Common myeloid progenitor, CD34-positive (primary cell): Measurements from ENCODE around the gene AMBRA1.

Source experiments
- CTCF ChIA-PET: fragments of 350-600 bp; sonication (Branson Sonifier 250); formaldehyde crosslinking; loops from one replicate; lab custom pipeline; 2021; ENCODE audit warnings: antibody characterized with exemption; lab: Charles Lee
- POLR2A ChIA-PET: fragments of 350-600 bp; sonication (Branson Sonifier 250); formaldehyde crosslinking; loops from one replicate; lab custom pipeline; 2021; ENCODE audit warnings: antibody characterized with exemption; lab: Charles Lee
- DNase-seq, 3 donors: peaks; one replicate each; pipeline versions ENCODE4 v3.0.0 to v3.0.0-alpha.2; 2013
- H3K27ac ChIP-seq, 2 experiments: 1 replicate in 1 of 2; 2 replicates in 1 of 2; pipeline ENCODE4 v1.7.0; 2013; ENCODE audit warnings: inconsistent platforms in 2 of 2, low read length in 2 of 2, mild to moderate bottlenecking in 2 of 2, low read depth in 1 of 2, moderate library complexity in 1 of 2; ENCODE audit not compliant: severe bottlenecking in 2 of 2, insufficient read depth in 1 of 2, poor library complexity in 1 of 2
- H3K27me3 ChIP-seq, 5 experiments: replicated peaks in 2 of 5; 1 replicate in 3 of 5; 2 replicates in 2 of 5; pipeline versions ENCODE4 v1.6.1 to v1.7.0; 2013; ENCODE audit warnings: low read length in 4 of 5, mild to moderate bottlenecking in 2 of 5, moderate library complexity in 2 of 5, inconsistent platforms in 1 of 5; ENCODE audit not compliant: insufficient read depth in 5 of 5, control insufficient read depth in 4 of 5
- H3K36me3 ChIP-seq, 4 experiments: 1 replicate in 2 of 4; 2 replicates in 2 of 4; pipeline versions ENCODE4 v1.6.1 to v1.7.0; 2013; ENCODE audit warnings: low read length in 3 of 4, control low read depth in 1 of 4, mild to moderate bottlenecking in 1 of 4; ENCODE audit not compliant: control insufficient read depth in 4 of 4, insufficient read depth in 4 of 4
- H3K4me1 ChIP-seq, 4 experiments: 1 replicate in 3 of 4; 2 replicates in 1 of 4; pipeline versions ENCODE4 v1.6.1 to v1.7.1; 2013; ENCODE audit warnings: low read length in 3 of 4, mild to moderate bottlenecking in 3 of 4, control low read depth in 1 of 4, inconsistent platforms in 1 of 4, moderate library complexity in 1 of 4; ENCODE audit not compliant: control insufficient read depth in 4 of 4, insufficient read depth in 4 of 4; ENCODE audit errors: control extremely low read depth in 1 of 4
- H3K4me3 ChIP-seq, 7 experiments: 1 replicate in 4 of 7; 2 replicates in 3 of 7; pipeline versions ENCODE4 v1.5.1 to v1.7.0; 2013; ENCODE audit warnings: mild to moderate bottlenecking in 7 of 7, low read length in 6 of 7, moderate library complexity in 6 of 7, inconsistent platforms in 2 of 7, low read depth in 2 of 7, control low read depth in 1 of 7; ENCODE audit not compliant: insufficient read depth in 4 of 7, control insufficient read depth in 1 of 7; ENCODE audit errors: extremely low read depth in 1 of 7
- H3K9me3 ChIP-seq, 5 experiments: 1 replicate in 4 of 5; 2 replicates in 1 of 5; pipeline versions ENCODE4 v1.6.1 to v1.7.1; 2013; ENCODE audit warnings: low read length in 4 of 5, mild to moderate bottlenecking in 2 of 5, inconsistent platforms in 1 of 5, low read depth in 1 of 5, moderate library complexity in 1 of 5; ENCODE audit not compliant: control insufficient read depth in 4 of 5, insufficient read depth in 2 of 5; ENCODE audit errors: control extremely low read depth in 1 of 5
- WGBS: methylation state at CpG from one replicate; pipeline ENCODE4 v1.1.5; 2013; ENCODE audit not compliant: insufficient coverage; 5-methylcytosine and 5-hydroxymethylcytosine counted together

The AMBRA1 gene

DNA sequence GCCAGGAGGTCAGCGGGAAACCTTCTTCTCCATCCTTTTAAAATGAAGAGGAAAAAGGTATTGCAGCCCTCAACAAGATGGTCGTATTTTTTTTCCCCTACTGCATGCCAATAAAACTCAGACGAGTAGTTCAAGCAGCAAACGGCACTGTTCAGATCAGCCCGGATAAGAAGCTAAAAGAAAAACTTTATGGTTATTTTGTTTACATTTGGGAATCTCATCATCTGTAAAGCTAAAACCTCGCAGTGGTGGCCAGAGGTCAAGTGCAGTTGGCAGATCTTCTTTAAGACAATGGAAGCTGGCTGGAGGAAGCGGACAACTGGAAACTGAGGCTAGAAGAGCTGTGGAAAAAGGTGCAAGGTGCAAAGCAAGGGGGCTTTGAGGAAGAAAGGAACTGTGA lies 171.2 kb downstream of the AMBRA1 start:
- H3K4me3 ChIP-seq = no peak overlapping the region
- no peaks in the 10 kb centered on the region for H3K27me3 ChIP-seq
- no peak for DNase-seq
- no peaks in the 10 kb centered on the region for H3K4me1 ChIP-seq
- no peak overlapping the region for H3K27ac ChIP-seq
- CTCF ChIA-PET = no interaction called here
- POLR2A ChIA-PET = no interaction called here
- H3K36me3 ChIP-seq = peaks cover 3 to 24% (median 17%) of the 10 kb centered on the region in 4 experiments
- WGBS = 94% methylated on average over 3 of the region's 7 CpGs
- H3K9me3 ChIP-seq = no peaks in the 10 kb centered on the region

DNA sequence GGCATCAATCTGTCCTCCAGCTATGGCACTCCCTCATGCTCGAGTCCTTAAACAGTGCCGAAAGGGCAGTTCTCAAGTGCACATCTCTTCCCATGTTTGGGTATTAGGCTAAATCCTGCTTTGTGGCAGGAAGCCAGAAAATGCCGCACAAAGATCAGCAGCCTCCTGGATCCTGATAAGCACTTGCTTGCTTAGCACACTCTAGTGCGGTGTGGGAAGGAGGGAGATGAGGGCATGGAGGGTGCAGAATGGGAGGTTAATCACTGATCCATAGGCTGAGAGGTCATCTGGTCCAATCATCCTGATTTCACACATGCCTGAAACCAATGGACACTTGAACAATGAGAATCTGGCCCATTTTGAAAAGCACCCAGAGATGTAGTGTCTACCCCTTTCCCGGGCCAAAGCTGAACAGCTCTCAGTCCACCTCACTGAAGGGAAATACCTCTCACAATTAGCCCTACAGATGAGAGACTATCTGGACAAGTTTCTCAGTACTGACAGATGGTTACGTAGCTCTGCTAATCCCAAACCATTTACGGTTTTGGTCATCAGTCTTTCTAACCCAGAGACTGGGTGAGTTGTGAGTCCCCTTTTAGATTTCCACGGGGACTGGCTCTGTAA lies 172.5 kb downstream of the AMBRA1 start:
- WGBS = 91% methylated on average over 7 of the region's 8 CpGs
- peaks cover 4 to 31% (median 21%) of the 10 kb centered on the region in 4 experiments for H3K36me3 ChIP-seq
- ChIA-PET CTCF (no interaction called here), POLR2A (no interaction called here)
- H3K27ac ChIP-seq = no peak overlapping the region
- H3K9me3 ChIP-seq = no peaks in the 10 kb centered on the region
- no peaks in the 10 kb centered on the region for H3K27me3 ChIP-seq
- no peak overlapping the region for H3K4me3 ChIP-seq
- H3K4me1 ChIP-seq = no peaks in the 10 kb centered on the region
- no peak for DNase-seq

DNA sequence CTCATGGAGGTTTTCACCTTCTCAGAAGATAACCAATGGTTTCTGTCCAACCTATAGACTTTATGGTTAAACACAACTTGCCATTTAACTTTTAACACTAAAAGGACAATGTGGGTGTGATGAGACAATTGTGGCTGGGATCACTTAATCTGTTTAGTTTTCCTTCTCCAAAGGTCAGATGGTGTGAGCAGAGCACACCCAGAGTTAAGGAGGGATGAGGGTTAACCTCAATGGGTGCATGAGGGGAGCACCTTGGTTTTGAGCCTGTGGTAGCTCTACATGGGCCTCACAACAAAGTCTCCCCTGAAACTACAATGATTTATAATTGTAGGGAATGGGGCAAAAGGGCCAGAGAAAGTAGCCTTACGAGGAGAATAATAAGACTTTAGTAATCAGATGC lies 173.3 kb downstream of the AMBRA1 start:
- Histone ChIP-seq H3K27ac (no peak overlapping the region), H3K4me3 (no peak overlapping the region), H3K27me3 (no peaks in the 10 kb centered on the region), H3K4me1 (no peaks in the 10 kb centered on the region), H3K9me3 (no peaks in the 10 kb centered on the region), H3K36me3 (peaks cover 7 to 40% (median 24%) of the 10 kb centered on the region in 4 experiments)
- ChIA-PET CTCF (interaction anchor here (1.2 kb wide), 1 partner anchor 10 kb away, joined by 4 read pairs; no protein-coding TSS in a partner anchor), POLR2A (no interaction called here)
- 100% methylated on average over 1 of the region's 1 CpG for WGBS
- no peak for DNase-seq

DNA sequence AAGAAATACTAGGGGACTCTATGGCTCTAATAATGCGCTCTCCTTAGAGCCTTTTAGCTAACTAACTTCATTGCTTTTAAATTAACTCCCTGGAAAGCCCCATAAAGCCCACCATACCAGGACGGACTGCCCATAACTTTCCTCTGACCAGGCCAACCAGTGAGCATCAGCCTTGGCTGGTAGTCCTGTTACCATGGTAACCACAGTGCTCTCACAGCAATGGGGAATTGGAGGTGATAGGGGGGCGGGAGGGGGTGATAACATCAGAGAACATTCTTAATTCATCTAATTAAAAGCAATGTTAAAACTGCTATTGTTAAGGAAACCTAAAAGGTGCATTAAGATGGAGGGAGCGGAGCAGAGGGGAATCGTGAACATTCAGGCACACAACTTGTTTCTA lies 175.1 kb downstream of the AMBRA1 start:
- Histone ChIP-seq H3K4me1 (no peaks in the 10 kb centered on the region), H3K27me3 (no peaks in the 10 kb centered on the region), H3K4me3 (no peak overlapping the region), H3K9me3 (no peaks in the 10 kb centered on the region), H3K27ac (no peak overlapping the region), H3K36me3 (peaks cover 12 to 57% (median 36%) of the 10 kb centered on the region in 4 experiments)
- DNase-seq = no peak
- ChIA-PET POLR2A (no interaction called here), CTCF (no interaction called here)
- 96% methylated on average over 3 of the region's 5 CpGs for WGBS

DNA sequence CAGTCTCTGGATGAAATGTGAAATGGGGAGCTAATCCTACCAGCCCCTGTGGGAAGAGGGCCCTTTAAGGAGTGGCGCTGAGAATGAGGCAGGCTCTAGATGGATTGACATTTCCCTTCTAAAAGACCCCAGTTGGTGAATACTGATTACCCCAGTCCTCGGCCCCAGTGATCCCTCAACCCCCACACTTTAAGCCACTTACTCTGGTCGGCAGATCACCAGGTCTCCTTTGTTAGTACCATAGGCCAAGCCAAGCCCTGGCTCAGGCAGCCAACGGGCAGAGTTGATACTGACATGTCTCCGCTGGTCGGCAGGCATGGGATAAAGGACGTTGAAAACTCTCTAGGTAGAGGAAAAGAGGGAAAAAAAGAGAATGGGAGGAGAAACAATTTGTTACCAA lies 176.1 kb downstream of the AMBRA1 start:
- CTCF ChIA-PET = no interaction called here
- Histone ChIP-seq H3K27ac (no peak overlapping the region), H3K36me3 (peaks cover 15 to 61% (median 38%) of the 10 kb centered on the region in 4 experiments), H3K4me3 (no peak overlapping the region), H3K27me3 (no peaks in the 10 kb centered on the region), H3K9me3 (no peaks in the 10 kb centered on the region), H3K4me1 (no peaks in the 10 kb centered on the region)
- WGBS = 95% methylated on average over 6 of the region's 7 CpGs
- POLR2A ChIA-PET = no interaction called here
- DNase-seq = no peak

DNA sequence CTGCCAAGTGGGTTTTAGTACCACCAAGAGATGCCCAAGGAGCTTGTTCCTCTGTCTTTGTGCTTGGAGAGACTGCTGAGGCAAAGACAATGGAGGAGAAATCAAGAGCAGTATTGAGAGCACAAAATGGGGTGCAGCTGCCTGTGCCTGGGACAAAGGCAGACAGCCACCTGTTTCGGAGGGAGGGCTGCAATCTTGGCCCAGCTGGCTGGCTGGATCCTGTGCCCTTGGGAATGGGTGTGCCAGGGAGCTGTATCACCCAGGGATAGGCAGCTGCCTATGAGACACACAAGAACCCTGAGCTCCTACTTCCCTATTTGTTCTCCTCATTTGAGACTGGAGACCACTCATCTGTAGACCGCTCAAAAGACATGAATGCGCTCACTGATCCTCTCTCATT lies 178.9 kb downstream of the AMBRA1 start:
- no peak for DNase-seq
- POLR2A ChIA-PET = no interaction called here
- Histone ChIP-seq H3K4me1 (no peaks in the 10 kb centered on the region), H3K27me3 (no peaks in the 10 kb centered on the region), H3K27ac (no peak overlapping the region), H3K4me3 (no peak overlapping the region), H3K9me3 (no peaks in the 10 kb centered on the region), H3K36me3 (peaks cover 14 to 57% (median 31%) of the 10 kb centered on the region in 4 experiments)
- CTCF ChIA-PET = no interaction called here
- WGBS = 63% methylated on average over 3 of the region's 3 CpGs

DNA sequence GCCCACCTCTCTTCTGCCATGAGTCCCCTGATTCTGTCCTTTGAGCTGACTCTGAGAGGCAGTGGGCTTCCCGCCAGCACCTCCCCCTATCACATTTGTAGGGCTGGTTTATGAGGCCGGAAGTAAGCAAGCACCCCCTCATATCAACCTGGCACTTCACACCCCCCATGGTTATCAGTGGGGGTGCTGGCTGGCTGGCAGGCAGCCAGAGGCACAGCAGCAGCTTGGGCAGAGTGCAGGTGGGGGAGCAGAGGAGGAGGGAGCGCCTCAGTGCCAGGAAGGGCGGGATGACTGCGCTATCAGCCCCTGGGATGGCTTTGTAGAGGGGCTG lies 179.4 kb downstream of the AMBRA1 start:
- peak in 1 of 3 donors; percentile 4 for DNase-seq
- no peak overlapping the region for H3K27ac ChIP-seq
- WGBS = no CpG with 5 or more reads among the region's 5 CpGs
- H3K4me1 ChIP-seq = no peaks in the 10 kb centered on the region
- H3K9me3 ChIP-seq = no peaks in the 10 kb centered on the region
- ChIA-PET POLR2A (no interaction called here), CTCF (no interaction called here)
- no peaks in the 10 kb centered on the region for H3K27me3 ChIP-seq
- no peak overlapping the region for H3K4me3 ChIP-seq
- peaks cover 16 to 62% (median 34%) of the 10 kb centered on the region in 4 experiments for H3K36me3 ChIP-seq
